ENCODE results near the gene NUTM2F.
"Not testable (repeated sequence)": the region's sequence is repeated elsewhere in the genome, so short reads cannot be mapped to it uniquely, and the experiment has no call there.

NUTM2F gene, protein sequence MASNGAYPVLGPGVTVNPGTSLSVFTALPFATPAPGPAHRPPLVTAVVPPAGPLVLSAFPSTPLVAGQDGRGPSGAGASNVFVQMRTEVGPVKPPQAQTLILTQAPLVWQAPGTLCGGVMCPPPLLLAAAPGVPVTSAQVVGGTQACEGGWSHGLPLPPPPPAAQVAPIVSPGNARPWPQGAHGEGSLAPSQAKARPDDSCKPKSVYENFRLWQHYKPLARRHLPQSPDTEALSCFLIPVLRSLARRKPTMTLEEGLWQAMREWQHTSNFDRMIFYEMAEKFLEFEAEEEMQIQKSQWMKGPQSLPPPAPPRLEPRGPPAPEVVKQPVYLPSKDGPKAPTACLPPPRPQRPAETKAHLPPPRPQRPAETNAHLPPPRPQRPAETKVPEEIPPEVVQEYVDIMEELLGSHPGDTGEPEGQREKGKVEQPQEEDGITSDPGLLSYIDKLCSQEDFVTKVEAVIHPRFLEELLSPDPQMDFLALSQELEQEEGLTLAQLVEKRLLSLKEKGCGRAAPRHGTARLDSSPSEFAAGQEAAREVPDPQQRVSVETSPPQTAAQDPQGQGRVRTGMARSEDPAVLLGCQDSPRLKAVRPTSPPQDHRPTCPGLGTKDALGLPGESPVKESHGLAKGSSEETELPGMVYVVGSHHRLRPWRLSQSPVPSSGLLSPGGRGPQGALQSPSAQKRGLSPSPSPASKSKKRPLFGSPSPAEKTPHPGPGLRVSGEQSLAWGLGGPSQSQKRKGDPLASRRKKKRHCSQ

DNA sequence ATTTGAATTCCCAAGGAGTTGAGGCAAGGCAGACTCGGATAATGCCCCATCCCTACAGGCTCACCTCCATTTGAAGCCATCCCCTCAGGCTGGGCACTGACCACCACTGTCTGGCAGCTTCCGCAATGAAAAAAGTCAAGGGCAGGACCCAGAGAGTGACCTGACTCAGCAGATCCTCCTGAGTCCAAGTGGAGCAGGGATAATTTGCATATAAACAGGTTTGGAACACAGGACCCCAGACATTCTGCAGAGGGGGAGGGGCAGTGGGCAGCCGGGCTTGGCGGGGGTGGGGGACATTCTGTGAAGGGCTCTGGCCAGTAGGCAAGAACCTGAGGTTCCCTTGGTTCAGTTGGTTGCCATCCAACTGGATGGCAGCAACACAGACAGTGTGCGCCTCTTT, at the start of gene NUTM2F:
TSS of gene NUTM2F (minus strand) at position 101 of the 400 bp plus-strand sequence. CDS start at position 80, 21 bp downstream.
- not testable (repeated sequence) for DNase-seq (ENCODE audit: low read depth in 2 of 2)

DNA sequence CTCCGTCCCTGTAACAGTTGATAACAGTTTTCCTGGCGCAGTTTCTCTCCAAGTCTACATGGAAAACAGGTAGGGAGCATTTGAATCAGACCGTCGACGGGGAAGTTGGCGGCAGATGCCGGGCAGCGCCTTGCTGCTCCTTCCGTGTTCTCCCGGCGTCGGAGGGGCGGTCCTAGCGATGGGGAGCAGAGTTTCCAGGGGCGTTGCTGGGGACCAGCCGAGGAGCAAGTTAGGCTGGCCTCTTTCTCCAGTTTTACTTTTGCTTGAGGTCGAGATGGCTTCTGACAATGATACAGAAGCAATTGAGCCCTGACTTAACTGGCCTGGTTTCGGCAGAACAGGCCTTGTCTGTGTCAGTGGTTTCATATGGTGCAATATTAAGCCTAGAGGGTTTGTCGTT, 46.8 kb upstream of the NUTM2F start:
- not testable (repeated sequence) for DNase-seq (ENCODE audit: low read depth in 2 of 2)

- DNase-seq (ENCODE audit: low read depth in 2 of 2), result peak; percentile 71 to 78
Measured at GRCh38 chr9:94374176-94375056, 46.0 kb upstream of the NUTM2F start.

- DNase-seq (ENCODE audit: low read depth in 2 of 2), result not testable (repeated sequence)
Measured at GRCh38 chr9:94373779-94374175, 45.3 kb upstream of the NUTM2F start.

DNA sequence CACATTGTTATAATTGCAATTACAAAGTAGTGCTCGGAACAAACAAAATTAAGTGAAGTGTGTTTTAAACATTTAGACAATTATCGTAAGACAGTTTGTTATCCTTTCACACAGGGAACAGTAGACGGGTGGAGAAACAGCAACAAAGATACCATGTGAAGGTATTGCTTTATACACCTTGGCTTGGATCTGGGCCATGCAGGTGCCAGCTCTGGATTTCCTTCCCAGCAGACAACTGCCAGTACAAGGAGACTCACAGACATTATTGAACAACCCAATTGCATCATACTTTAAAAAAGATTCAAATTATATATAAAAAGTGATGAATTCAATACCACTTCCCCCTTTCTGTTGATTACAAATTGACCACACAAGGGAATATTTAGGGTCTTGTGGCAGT, 41.8 kb upstream of the NUTM2F start:
- not testable (repeated sequence) for DNase-seq (ENCODE audit: low read depth in 2 of 2)

- not testable (repeated sequence) for DNase-seq (ENCODE audit: low read depth in 2 of 2)
Measured at GRCh38 chr9:94364093-94364614, 35.7 kb upstream of the NUTM2F start.

- DNase-seq (ENCODE audit: low read depth in 2 of 2), result not testable (repeated sequence)
Measured at GRCh38 chr9:94357158-94357557, 28.7 kb upstream of the NUTM2F start.

GRCh38 chr9:94351901-94352723, 23.7 kb upstream of the NUTM2F start:
- not testable (repeated sequence) for DNase-seq (ENCODE audit: low read depth in 2 of 2)

DNA sequence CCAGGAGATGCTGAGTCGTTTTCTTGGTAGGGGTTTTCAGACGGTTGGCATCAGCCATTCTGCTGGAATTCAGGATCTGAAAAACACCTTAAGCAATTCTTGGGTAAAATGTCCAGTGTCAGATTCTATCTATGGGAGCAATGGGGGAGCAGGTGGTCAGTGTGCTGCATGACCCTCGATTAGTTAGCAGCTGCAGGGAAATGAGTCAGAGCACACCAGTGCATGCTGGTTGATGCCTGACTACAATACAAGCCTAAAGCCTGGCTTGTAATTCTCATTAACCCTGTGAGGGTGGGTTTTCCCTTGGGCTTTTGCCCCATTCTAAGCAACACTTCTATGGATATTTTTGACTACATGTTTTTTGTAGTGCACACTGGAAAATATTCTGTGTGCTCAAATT, 20.3 kb upstream of the NUTM2F start:
- not testable (repeated sequence) for DNase-seq (ENCODE audit: low read depth in 2 of 2)

DNA sequence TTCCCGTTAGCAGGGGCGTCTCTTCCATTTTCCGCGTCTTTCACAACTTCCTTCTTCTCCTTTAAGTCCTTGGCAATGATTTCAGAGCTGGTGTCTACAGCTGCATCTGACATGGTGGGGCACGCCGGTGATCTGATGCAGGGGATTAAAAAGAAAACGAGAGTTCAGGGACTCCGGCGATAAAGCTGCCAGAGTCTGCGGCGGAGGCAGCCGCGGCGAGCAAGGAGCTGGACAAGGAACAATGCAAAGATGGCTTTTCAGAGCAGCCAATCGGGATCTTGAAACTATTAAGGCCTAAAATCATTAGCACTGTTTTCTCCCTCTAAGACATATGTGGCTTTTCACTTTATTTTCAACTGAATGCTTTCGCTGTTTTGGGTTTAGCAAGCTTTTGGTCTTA, 19.0 kb upstream of the NUTM2F start:
- not testable (repeated sequence) for DNase-seq (ENCODE audit: low read depth in 2 of 2)

GRCh38 chr9:94341703-94342102, 13.3 kb upstream of the NUTM2F start:
- DNase-seq (ENCODE audit: low read depth in 2 of 2), result not testable (repeated sequence)

GRCh38 chr9:94340750-94341149, 12.3 kb upstream of the NUTM2F start:
- DNase-seq (ENCODE audit: low read depth in 2 of 2), result not testable (repeated sequence)

- DNase-seq (ENCODE audit: low read depth in 2 of 2), result not testable (repeated sequence)
Measured at GRCh38 chr9:94339657-94340056, 11.2 kb upstream of the NUTM2F start.

- DNase-seq (ENCODE audit: low read depth in 2 of 2), result not testable (repeated sequence)
Measured at GRCh38 chr9:94338723-94339122, 10.3 kb upstream of the NUTM2F start.

GRCh38 chr9:94336445-94336844, 8.0 kb upstream of the NUTM2F start:
- DNase-seq (ENCODE audit: low read depth in 2 of 2), result not testable (repeated sequence)

- DNase-seq (ENCODE audit: low read depth in 2 of 2), result not testable (repeated sequence)
Measured at GRCh38 chr9:94325583-94325982, 2.9 kb downstream of the NUTM2F start.

GRCh38 chr9:94323153-94323798, 5.2 kb downstream of the NUTM2F start:
- not testable (repeated sequence) for DNase-seq (ENCODE audit: low read depth in 2 of 2)

GRCh38 chr9:94322342-94322940, 6.0 kb downstream of the NUTM2F start:
- not testable (repeated sequence) for DNase-seq (ENCODE audit: low read depth in 2 of 2)

DNA sequence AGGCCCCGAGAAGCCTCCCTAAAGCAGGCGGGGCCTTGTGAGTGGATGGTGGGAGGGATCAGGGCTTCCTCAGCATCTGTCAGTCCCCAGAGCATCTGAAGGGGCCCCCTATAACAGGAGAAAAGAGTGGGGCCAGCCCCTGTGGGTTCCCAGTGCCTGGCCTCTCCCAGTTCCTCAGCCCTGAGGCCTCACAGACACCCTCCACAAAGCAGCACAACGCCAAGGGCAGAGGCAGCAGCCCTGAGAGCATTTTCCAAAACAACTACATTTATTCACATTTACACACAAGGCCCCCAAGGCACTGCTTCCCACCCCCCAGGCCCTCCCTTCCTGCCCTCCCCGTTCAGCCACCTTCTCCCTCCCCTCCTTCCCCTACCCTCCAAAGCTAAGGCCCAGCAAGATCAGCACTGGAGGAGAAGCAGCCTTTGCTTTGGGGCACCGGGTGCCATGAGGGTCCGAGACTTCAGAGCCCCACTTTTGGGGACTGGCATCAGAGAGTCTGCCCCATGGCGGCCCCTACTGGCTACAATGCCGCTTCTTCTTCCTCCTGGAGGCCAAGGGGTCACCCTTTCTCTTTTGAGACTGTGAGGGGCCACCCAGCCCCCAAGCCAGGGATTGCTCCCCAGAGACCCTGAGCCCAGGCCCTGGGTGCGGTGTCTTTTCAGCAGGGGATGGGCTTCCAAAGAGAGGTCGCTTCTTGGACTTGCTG, 10.3 kb downstream of the NUTM2F start:
- not testable (repeated sequence) for DNase-seq (ENCODE audit: low read depth in 2 of 2)

Measured in stimulated activated CD8-positive, alpha-beta memory T cell treated with anti-CD3 and anti-CD28 coated beads, Interleukin-2, amount 100 ng/mL, for 1 hour (primary cell).